ENCODE results near the gene KIDINS220. TPM values are rescaled to one million over a fixed set of nuclear protein-coding genes. Genes with fewer than 3 reads are reported as not detected.
"Not testable (repeated sequence)": the region's sequence is repeated elsewhere in the genome, so short reads cannot be mapped to it uniquely, and the experiment has no call there.

The KIDINS220 gene
- total RNA-seq, 1 experiment from 2014 or later = 28.1 TPM

DNA sequence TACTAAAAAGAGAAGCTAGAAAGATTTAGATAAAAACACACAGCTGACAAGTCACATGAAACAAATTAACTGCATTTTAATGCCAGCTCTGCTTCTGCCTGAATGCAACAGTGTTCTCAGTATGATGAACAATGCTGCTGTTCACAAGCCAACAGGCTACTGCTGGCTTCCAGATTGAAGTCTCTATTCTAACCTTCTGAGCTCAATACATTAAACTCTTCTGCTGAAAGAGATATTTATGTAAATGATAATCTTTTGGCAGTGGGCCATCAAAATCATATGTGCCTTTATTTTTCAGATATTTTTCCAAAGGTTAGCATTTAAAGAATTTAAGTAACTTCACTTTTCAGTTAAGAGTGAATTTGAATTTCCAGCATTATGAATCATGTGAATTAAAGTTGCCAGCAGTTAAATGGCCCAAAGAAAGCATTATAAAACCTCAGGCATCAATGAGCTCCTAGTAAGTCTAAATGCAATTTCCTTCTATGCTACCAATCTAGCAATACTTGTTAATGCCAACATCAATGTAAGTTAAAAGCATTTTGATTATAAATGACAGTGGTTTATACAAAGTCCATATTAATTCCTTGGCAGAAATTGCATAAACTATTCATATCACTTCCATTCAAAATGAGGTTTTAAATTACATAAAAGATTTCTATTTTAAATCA lies 83.2 kb downstream of the KIDINS220 start:
- no peak for DNase-seq (ENCODE audit: low spot score)

- DNase-seq (ENCODE audit: low spot score) = no peak
Observed at GRCh38 chr2:8753609-8754008, 83.8 kb downstream of the KIDINS220 start.

- no peak for DNase-seq (ENCODE audit: low spot score)
Observed at GRCh38 chr2:8752385-8752784, 85.0 kb downstream of the KIDINS220 start.

DNA sequence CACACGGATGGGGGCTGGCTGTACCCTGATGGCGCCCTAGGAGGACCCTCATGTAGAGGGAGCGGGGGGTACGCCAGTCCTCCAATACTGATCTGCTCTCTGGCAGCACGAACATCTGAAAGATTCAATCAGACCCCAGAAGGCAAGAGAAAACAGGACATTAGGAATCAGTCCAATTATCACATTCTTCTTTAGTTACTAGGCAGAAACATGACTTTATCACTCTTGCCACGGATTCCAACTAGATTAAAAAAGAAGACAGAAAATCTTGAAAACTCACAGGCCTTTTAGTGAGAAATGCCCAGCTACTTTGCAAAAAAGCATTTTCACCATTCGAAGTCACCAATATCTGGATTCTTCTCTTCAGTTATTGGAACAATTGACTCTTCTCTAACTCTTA lies 87.2 kb downstream of the KIDINS220 start:
- DNase-seq (ENCODE audit: low spot score) = no peak

- DNase-seq (ENCODE audit: low spot score) = no peak
Observed at GRCh38 chr2:8743261-8743660, 94.2 kb downstream of the KIDINS220 start.

DNA sequence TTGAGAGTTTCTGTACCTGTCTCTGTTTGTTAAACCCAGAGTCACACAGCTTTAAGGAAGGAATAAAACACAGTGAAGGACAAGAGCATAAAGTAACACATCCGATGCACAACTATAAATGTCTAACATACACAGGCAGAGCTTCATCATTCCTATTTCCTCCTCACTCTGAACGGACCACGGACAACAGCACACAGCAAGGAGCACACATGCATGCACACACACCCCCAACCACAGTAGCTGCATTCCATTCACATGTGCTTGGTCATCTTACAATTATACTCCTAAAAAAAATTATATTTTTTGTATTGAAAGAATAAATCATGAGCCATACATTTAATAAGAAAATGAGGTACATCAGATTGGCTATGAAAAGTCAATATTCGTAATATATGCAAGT lies 97.3 kb downstream of the KIDINS220 start:
- DNase-seq (ENCODE audit: low spot score) = no peak

- no peak for DNase-seq (ENCODE audit: low spot score)
Observed at GRCh38 chr2:8737571-8738175, 99.7 kb downstream of the KIDINS220 start.

GRCh38 chr2:8732601-8733000 lies 104.8 kb downstream of the KIDINS220 start:
- DNase-seq (ENCODE audit: low spot score) = no peak

- peak; percentile 25 for DNase-seq (ENCODE audit: low spot score)
Observed at GRCh38 chr2:8729939-8730338, 107.5 kb downstream of the KIDINS220 start.

DNA sequence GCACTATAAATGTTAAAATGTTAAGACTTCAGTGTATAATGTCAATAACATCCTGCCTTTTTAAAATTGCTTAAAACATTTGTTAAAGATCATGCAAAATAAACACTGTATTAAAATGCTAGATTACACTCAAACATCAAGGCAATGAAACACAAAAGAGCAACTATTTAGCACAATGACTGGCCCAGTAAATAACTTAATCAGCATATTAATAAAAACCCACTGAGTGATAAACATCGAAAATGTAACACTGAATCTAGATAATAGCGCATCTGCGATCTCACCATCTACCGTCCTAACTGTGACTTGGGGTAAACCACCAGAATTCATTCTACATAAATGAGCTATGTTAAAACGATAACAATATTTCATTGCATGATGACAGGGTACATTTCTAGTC lies 108.3 kb downstream of the KIDINS220 start:
- not testable (repeated sequence) for DNase-seq (ENCODE audit: low spot score)

GRCh38 chr2:8728305-8729015 lies 109.0 kb downstream of the KIDINS220 start:
- no peak for DNase-seq (ENCODE audit: low spot score)

GRCh38 chr2:8725838-8726237 lies 111.6 kb downstream of the KIDINS220 start:
- no peak for DNase-seq (ENCODE audit: low spot score)

DNA sequence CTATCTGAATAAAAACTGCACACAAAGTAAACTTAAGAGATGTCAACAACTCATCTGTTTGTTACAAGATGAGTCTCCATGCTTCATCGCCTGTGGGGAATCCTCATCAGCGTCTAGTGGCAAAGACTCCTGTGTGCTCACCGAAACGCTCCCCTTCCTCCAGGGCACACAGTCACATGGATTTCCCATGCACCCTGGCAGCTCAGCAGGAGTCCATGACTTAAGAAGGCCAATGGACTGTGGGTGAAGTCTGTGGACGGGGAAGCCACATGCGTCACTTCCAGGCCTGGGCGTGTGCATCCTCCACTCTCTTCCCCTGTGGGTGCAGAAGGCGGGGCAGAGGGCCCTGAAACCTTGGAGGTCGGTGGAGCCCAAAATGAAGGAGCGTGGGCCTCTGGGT lies 114.4 kb downstream of the KIDINS220 start:
- DNase-seq (ENCODE audit: low spot score) = no peak

GRCh38 chr2:8721410-8721809 lies 116.0 kb downstream of the KIDINS220 start:
- no peak for DNase-seq (ENCODE audit: low spot score)

GRCh38 chr2:8720741-8721140 lies 116.7 kb downstream of the KIDINS220 start:
- DNase-seq (ENCODE audit: low spot score) = no peak

DNA sequence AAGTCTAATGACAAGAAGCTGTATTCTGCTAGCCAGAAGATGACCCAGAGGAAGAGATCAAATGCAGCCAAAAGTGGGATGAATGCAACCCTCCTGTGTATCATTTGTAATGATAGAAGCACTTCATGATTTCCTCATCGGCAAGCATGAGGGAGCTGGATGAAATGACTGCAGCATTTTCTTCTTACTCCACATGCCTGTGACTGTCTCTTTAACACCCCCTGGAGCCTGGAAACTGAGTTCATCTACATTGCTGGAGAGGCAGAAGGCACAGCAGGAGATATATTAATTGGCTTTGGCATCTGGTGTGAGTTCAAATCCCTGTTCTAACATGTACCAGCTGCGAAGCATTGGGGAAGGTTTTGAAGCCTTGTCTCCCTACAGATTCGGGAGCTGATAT lies 117.9 kb downstream of the KIDINS220 start:
- DNase-seq (ENCODE audit: low spot score) = no peak

DNA sequence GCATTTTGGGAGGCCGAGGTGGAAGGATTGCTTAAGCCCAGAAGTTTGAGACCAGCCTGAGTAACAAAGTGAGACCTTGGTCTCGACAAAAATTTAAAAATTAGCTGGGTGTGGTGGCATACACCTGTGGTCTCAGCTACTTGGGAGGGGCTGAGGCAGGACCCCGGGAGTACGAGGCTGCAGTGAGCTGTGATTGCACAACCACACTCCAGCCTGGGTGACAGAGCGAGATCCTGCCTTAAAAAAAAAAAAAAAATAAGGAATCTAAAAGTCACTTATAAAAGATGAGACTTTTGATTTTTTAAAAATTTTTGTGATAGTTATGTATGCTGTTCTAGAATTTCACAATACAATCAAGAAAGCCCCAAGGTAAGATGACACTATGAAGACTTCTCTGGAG lies 122.4 kb downstream of the KIDINS220 start:
- DNase-seq (ENCODE audit: low spot score) = no peak

- DNase-seq (ENCODE audit: low spot score) = no peak
Observed at GRCh38 chr2:8714283-8714682, 123.1 kb downstream of the KIDINS220 start.

DNA sequence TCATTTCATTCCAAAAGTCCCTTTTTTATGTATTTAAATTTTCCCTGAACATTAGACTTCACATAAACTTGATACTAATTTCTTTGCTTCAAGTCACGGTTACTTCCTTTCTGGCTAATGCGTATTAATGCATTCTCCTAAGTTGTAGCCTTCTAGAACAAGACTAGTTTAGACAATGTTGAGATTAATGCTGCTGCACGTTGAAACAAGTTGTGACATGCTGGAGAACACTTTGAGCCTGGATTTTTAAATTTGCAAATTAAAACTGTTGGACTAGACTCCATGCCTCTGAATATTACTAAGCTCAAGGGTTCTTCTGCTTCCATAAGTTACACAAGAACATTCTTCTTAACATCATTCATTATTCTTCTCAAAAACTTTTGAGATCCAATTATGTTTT lies 126.5 kb downstream of the KIDINS220 start:
- DNase-seq (ENCODE audit: low spot score) = no peak

DNA sequence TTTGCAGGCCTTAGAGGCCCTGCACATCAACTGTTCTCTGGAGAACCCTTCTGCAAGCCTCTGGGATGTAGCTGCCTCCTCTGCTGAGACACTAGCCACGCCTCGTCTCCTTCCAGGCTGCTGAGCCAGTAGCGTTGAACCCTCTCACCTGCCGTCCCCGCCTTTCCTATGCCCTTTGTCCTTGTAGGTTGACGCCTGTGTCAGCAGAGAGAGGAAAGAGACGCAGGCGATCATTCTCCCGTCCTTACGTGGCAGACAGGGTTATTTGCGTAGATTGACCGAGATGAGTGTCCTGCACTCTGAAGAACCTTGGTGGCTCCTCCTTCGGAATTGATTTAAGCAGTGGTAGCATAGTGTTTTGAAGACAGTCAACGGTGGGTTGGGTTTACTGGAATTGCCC lies 127.8 kb downstream of the KIDINS220 start:
- DNase-seq (ENCODE audit: low spot score) = no peak

DNA sequence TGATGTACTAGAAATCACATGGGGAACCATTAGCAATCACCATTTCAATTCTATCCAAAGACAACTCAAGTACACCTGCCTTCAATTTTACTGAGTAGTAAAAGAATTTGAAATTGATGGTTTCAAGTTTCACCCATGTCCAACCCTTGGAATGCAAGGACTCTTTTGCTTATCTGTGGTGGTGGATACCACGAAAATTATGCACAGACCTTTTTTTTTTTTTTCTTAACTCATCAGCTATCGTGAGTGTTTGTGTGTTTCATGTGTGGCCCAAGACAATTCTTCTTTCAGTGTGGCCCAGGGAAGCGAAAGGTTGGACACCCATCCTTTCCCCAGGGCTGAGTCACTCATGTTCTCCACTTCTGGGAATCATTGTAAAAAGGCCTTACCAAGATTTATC lies 132.5 kb downstream of the KIDINS220 start:
- DNase-seq (ENCODE audit: low spot score) = no peak

DNA sequence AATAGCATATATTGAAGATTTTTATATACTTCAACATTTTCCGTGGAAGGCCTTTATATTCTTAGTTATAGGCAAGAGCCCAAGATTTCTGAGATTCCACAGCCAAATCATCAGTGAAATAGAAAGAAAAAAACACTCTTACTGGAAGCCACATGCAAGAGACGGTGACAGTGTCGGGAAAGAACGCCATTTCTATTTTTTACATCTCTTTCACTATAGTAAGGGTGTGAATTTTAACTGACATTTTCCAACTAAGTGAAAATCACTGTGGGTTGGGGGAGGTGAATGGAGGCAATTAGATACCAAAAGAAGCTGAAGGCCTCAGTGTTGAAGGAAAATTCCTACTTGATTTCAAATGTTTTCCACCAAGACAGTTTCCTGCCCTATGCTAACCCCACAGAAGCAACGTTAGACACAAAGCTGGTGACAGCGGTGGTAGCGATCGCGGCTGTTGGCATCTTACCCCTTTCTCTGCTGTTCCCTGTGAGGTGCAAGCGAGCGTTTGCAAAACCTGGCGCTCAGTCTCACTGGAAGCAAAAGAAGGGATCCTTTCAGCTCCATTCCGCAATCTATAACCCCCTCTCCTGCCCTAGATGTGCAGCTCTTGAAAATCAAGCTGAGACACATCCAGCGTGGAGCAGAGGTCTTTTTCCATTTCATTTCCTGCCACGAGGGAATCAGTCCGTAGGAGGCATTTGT lies 135.6 kb downstream of the KIDINS220 start:
- DNase-seq (ENCODE audit: low spot score) = no peak
